COLO829 (cell line): ENCODE measurements around the gene APOB.

Source experiments
- DNase-seq: peaks from one replicate; pipeline ENCODE4 v3.0.0; 2012; ENCODE audit warnings: low spot score

APOB gene

DNA sequence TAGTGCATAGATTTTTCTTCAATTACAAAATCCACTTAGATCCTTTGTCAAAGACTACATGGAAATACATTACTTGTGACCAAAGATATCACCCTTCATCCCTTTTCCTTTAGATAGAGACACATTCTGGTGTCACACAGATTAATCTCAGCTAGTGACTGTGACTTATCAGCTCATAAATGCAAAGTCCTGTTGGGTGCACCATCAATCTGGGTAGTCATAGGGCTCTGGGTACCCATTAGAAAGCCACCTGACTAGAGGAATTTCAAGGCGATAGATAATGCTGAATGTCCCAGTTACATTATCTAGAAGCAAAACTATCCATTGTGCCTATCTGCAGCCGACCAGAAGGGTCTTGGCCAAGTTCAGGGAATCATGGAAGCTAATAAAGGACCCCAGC lies 2.6 kb upstream of the APOB start:
- no peak for DNase-seq

DNA sequence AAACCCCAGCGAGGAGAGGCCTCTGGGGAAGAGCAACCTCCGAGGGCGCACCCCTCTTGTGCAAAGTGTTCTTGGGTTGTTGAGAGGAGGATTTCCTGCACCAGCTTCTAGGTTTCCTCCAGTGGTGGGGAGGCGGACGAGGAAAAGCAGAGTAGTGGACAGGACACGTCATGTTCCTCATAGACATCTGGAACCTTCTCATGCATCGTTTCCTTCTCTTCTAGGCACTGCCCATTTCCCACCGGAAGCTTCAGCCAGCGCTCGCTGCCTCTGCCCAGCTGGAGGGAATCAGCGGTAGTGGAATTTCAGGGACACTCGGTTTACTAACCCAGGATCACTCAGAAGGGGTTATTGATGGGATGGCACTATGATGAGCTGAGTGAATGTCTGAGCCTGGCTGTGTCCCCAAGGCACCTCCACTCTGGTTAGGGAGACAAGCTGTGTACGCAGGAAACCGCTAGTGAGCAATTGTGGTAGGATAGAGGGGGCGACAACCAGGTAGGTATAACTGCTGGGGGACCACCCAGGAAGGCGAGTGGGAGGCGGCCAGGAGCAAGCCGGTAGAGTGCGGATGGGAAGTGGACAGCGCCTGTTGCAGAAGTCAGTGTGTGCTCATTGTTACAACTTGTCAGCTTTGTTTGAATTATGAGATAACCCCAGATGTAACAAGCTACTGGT lies 960 bp upstream of the APOB start:
- DNase-seq, result no peak

DNA sequence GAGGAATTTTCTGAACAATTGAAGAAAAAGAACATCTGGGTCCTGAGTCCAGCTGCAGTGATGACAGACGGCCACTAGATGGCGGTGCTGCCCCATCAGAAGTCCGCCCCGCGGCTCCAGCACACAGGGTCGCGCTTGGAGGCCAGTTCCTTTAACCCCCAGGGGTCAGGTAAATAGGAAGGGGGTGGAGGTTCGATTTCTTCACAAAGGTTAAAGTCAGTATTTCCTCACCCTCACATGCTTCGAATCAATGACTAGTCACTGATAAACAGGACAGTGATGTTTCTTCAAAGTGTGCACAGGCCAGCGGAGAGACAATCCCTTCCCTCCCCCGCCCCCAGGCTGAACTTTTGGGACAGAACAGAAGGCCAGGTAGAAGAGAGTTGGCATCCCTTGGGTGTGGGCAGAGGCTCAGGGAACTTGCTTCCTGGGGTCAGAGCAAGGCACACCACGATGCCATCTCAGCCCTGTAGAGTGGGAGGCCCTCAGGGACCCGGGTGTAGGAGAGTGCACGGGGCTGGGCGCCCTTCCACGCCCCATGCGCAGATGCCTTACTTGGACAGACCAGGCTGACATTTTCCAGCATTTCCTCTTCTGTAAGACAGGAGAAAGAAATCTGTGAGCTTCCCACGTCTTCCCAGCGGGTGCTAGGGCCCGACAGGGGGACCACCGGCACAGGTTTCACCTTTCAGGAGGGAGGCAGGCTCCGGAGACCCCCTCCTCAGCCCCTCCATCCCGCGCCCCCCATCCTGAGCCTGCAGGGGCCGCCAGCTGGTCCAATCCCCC lies 722 bp downstream of the APOB start:
- peak; percentile 42 for DNase-seq

DNA sequence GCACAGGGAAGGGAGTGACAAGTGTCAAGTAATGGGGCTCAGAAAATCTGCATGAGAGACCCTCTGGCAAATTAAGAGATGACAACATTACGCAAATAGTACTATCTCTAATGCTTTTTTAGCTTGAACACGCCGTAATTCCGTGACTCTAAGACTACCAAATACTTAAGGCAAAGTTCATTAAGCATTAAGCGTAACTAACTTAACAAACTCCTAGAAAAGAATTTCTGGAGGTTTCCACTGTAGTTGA lies 1.2 kb downstream of the APOB start:
- DNase-seq, result no peak

DNA sequence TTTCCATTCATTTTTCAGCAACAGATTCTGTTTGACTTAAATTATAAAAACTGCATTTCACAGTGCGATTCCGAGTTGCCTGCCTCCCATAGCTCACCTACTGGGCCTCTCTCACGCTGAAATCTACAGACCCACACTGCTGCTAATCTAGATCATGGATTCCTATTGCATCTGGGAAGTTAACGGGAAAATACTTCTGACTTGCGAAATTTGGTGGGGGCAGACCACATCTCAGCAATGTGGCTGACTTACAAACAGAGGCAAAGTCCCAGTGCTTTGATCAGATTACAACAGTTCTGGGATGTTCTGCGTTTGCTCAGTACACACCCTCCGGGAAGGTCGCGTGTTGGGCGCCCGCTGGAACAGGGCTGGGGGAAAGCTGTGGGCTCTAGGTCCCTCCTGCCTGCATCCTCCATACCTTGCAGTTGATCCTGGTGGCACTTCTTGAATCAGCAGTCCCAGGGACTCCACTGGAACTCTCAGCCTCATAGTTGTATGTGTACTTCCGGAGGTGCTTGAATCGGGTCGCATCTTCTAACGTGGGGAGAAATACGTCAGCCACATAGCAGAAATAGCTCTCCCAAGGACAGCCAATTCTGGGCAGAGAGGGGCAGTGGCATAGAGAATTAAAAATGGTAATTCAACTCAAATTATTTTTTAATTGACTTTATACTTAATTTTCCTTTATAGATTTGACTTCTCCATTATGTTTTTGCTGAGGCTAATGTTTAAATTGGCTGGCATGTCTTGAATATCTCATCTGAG lies 1.7 kb downstream of the APOB start:
- DNase-seq, result no peak

DNA sequence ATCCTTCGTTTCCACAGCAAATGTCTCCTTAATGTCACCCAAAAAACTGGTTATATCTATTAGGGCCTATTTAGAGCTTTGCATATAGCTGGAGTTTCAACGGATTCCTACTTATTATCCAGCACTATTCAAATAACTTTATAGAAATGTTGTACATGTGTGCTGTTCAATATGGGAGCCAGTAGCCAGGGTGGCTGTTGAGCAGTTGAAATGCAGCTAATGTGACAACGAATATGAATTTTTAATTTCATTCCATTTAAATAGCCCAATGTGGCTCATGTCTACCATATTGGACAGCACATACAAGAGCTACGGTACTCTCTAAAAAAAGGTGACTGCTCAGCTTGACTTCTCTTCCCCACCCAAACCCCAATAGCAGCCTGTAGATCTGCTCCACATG lies 2.4 kb downstream of the APOB start:
- no peak for DNase-seq

DNA sequence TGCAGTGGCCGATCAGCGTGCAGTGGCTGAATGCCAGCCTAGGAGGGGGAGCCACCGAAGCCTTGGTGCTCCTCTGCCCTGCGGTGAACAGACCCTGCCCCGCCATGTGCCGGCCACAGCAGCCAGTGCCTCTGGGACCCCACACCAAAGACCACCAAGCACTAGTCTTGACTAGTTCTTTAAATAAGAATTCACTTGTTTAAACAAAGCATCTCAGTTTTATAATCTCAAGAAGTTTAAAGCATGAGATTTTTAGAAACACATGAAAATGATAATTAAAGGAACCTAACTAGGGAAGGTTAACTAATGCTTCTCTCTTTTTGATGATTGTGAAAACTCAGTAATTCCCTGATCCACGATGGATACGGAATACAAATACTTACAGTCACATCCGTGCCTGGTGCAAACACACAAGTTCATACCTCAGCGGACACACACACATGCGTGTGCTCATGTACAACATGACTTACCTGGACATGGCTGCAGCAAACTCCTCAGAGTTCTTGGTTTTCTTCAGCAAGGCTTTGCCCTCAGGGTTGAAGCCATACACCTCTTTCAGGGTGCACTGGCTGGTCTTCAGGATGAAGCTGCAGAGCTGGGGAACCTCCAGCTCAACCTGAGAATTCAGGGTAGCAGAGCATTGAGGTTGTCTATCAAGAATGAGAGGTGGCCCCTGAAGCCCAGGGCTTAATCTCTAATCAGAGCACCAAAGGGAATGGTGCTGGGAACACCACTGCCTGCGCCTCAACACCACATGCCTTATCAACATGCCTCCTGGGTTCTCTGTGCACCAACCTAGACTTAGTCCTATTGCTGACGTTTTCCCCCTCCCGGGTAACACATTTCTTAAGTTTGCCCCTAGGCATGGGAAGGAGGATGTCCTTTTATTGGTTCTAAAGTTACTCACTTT lies 3.1 kb downstream of the APOB start:
- no peak for DNase-seq

DNA sequence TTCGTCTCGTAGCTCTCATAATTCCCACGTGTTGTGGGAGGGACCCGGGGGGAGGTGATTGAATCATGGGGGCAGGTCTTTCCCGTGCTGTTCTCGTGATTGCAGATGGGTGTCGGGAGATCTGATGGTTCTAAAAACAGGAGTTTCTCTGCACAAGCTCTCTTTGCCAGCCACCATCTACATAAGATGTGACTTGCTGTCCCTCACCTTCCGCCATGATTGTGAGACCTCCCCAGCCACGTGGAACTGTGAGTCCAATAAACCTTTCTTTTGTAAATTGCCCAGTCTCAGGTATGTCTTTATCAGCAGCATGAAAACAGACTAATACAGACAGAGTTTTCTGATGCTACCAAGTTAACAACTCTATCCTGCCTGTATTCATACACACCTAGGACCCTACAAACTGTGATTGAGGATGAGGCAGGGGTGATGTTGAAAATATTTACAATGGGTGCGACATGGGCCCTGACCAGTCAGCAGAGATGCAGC lies 3.9 kb downstream of the APOB start:
- no peak for DNase-seq

DNA sequence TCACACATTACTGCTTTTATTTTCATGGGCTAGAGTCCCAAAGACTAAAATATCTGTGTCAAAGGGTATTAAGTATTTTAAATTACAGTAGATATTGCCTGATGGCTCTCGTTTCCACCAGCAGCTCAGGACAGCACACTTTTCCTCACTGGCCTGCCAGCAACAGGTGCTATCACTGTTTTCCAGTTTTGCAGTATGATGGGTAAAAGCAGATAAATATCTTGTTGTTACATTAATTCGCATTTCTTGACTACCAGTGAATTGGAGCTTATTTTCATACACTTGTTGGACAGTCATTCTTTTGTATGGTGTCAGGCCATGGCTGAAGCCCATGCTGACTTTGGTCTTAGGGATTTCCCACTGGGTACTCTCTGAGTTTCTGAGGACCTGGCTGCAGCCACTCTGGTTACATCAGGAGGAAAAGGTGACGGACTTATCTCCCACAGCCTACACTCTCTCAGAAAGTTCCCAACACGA lies 4.8 kb downstream of the APOB start:
- DNase-seq, result no peak

DNA sequence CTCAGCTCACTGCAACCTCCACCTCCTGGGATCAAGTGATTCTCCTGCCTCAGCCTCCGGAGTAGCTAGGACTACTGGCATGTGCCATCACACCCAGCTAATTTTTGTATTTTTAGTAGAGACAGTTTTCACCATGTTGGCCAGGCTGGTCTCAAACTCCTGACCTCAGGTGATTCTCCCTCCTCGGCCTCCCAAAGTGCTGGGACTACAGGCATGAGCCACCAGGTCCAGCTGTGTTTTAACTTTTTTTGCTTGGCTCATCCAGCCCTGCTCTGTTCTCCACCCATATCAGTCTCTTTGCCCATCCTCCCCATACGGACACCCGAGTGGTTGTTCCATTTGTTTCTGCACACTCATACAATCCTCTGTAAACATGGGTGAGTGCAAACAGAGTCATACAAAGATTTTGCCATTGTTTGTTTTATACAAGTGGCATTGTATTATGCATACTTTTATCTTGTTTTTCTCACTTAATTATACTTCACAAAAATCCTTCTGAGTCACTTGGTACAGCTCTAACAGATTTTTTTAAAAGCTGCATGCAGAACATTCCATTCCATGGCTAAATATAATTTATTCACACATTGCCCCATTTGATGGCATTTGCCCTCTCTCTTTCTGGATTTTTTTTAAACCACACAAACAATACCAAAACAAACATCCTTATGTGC lies 5.3 kb downstream of the APOB start:
- DNase-seq, result no peak

DNA sequence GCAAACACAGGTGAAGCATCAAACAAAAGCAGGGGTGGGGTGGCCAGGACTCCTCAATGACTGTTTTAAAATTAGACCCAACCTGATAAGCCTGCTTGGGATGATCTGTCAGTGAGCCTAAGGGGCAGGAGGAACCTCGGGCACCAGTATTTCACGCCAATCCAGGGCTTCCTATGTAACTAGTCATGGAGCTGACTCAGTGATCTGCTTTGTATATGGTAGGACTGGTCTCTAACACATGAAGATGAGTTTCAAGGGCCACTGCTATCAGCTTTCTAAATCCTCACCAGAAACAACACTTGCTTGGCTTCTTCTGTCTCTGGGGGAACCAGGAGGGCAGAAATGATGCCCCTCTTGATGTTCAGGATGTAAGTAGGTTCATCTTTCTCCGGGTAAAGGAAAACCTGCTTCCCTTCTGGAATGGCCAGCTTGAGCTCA lies 6.2 kb downstream of the APOB start:
- DNase-seq, result no peak

DNA sequence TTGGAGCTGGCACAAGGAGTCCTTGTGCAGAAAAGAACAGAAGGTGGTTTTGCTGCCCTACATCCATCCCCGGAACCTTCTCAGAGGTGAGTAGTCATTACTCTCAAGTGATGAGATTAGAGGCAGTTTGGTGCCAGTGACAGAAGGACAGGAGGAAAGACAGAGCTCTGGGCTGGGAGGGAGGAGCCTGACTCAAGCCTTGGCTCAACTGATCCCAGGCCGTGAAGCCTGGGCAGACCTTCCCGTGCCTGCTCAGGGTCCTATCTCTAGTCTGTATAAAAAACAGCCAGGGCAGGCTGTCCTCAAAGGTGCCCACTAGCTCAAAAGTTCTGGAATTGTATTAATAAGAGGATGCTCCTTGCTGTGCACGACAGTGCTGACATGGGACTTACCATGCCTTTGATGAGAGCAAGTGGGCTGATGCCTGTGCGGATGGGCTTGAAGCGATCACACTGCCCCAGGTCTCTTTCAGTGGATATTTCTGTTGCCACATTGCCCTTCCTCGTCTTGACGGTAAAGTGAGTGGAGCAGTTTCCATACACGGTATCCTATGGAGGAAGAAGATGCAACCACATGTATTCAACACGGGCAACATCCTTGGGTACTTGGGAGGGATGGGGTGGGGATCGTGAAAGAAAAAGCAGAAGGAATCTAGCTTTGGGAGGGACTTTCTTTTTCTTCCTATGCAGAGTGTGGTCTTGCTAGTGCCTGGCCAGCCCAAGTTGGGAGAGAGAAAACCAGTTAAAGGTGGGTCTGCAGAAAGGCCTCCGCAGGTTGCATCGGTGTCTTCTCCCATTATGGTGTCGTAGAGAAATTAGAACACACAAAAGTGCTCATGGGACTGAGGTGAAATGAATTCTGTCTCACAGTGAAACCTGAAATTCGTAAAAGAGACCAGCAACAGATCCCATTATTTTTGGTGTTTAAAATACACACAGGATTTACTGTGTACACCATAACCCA lies 6.9 kb downstream of the APOB start:
- no peak for DNase-seq

DNA sequence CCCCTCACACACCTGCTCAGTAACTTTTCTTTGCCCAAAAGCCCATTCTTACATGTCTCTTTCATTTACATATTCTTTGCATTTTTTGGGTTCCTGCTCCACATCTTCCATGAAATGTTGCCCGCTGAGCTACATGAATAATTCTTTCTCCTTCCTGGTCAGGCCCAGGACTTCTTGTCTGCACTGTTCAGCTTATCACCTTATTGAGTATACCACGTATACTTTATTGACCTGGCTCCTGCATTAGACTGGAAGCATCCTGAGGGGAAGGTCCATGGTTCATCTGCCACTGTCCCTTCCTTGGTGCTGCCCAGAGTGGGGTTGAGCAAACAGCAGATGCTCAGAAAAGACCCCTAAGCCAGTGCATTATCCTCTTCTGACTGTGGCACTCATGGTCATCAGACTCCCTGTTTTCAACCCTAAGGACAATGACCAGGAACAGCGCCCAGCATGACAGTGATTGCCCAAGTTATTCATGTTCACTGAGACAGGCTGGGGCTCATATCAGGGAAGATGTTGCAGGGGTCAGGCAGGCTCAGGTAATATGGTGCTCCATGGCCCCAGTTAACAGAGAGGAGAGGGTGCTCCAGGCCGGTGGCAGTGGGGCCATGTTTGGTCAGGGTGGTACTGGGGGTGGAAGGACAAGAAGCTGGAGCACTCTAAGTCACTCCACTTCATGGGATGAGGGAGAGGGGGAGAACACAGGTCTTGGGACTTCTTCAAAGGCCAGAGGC lies 7.7 kb downstream of the APOB start:
- no peak for DNase-seq

DNA sequence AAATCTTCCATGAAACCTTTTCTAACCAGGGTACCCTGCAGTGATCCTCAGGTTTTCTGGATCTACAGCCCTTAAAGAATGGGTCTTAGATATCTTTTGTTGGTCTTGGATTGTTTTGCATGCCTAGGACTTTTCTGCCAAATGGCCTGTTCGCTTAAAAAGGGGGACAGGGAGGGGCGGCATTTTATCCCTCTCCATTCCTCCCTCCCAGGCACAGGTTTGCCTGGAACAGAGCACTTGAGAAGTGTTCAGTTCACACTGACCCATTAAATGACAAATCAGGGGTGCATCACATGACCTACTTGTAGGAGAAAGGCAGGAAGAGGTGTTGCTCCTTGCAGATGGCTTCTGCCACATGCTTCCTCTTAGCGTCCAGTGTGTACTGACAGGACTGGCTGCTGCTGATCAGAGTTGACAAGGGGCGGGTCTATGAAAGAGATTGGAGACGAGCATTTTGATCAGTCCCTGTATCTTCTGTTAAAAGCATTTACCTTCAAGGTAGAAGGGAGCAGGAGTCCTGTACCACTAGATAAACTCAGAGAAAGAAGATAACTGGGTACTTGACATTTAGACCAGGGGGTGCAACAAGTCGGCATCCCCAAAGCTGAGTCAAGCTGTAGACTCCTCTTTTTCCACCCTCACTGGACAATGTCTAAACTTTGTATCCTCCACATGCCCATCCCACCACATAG lies 8.4 kb downstream of the APOB start:
- DNase-seq, result no peak

DNA sequence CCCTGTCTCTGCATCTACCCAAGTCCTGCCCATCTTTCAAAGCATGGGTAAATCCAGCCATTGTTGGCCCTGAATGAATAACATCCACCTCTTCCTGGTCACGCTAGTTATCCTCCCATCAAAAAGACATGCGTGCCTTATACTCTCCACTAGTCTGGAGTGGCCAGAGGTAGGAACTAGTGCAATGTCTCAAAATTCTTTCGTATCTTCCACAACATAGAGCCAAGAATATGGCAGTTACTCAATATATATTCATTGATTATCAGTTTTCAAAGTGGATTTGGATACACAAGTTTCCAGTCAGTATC lies 8.9 kb downstream of the APOB start:
- DNase-seq, result no peak

DNA sequence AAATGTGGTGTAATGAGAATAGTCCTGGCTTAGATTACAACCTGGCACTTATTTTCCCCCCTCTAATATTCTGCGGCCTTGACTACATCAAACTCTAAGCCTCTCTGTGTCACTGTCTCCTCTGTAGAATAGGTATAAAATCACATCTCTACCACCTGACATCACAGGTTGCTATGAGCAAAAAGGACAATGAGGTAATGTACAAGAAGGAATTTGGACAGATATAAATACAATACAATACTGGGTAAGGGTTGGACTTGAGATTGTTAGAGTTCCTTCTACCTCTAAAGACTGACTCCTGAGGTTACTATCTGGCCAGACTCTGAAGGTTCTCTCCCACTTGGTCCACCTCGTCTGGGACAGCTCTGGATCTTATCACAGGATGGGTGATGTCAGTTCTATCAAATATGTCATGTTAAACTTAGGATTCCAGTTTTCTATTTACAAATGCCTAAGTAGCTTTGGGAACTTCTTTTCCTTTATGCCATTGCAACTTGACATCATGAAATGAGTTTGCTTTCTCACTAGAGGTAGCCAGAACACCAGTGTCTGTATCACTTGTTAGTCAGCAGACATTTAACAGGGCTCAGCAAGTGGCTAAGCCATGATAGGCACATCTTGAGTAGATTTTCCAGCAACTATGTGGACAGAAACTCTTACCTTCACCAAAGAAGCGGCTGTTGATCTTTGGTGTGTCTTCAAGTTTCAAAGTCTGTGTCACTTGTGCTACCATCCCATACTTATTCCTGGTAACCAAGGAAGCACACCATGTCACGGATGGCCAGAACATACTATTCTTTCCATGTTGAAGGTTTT lies 9.5 kb downstream of the APOB start:
- no peak for DNase-seq

DNA sequence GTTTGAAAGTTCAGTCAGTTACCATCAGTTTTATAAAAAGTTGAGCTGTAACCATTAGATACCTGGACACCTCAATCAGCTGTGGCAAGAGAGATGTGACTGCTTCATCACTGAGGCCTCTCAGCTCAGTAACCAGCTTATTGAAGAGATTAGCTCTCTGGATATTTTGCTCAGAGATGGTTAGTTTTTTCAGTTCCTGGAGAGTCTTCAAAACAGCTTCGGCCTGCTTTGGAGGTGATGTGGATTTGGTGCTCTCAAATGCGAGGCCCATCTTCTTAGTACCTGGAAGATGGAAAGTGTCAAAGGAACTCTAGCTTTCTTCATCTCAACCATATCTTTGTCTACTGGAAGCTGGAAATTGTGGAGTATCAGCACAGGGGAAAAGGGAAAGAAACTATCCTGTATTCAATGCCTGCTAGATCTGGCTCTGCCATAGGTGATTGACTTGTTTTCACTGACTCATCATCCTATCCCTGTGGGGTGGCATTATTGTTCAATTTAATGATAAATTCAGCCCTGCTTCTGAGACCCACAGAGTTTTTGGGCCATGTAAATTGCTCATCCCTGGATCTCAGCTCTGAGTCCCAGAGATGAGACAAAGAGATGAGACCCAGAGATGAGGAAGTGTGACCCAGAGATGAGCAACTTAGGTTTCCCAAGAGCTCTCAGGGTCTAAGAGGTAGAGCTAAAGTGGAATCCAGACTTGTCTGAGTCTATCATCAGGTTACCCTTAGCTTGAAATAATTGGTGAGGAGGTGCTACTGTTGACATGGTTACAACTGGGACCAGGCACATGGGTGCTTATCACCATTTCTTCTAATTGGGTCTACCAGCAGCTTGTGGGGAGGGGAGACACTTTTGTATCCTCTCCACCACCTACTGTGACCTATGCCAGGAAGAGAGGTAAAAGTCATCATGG lies 10.4 kb downstream of the APOB start:
- DNase-seq, result no peak
